PC-9 (cell line): Measurements from ENCODE around the gene VWA3B.

Experiments
- CTCF ChIP-seq: fragments of 200-600 bp; sonication (generic); conservative IDR thresholded peaks from 2 replicates; pipeline ENCODE4 v1.6.1; 2017; ENCODE audit warnings: mixed run types, antibody characterized with exemption, mild to moderate bottlenecking, moderate library complexity
- EZH2 ChIP-seq: fragments of 200-600 bp; sonication (generic); IDR thresholded peaks from 2 replicates; pipeline ENCODE4 v1.8.0; 2017; ENCODE audit warnings: antibody characterized with exemption, low read depth

DNA sequence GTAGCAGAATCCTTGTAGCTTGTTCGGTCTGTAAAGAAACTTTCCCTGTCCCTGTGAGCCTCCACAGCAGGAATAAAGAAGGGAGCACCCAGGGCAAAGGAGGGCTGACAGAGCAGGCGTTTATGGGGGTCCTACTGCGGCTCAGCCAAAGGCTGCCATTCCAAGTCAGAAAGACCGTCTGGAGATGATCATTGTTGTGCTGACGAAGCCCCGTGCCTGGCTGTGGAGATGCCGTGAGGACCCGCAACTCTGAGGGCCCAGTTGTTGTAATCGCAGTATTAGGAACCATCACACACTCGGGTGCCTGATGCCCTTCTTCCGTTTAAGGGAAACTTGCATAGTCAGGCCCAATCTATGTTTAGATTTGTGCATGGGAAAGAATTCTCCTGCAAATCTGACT lies 16.9 kb upstream of the VWA3B start:
- TF ChIP-seq CTCF = no peak
- no peak for TF ChIP-seq EZH2
